ENCODE measurements around the gene EXD3.
A peak's percentile ranks its signal among the peaks of the same experiment; 100 is the strongest.

Gene EXD3

DNA sequence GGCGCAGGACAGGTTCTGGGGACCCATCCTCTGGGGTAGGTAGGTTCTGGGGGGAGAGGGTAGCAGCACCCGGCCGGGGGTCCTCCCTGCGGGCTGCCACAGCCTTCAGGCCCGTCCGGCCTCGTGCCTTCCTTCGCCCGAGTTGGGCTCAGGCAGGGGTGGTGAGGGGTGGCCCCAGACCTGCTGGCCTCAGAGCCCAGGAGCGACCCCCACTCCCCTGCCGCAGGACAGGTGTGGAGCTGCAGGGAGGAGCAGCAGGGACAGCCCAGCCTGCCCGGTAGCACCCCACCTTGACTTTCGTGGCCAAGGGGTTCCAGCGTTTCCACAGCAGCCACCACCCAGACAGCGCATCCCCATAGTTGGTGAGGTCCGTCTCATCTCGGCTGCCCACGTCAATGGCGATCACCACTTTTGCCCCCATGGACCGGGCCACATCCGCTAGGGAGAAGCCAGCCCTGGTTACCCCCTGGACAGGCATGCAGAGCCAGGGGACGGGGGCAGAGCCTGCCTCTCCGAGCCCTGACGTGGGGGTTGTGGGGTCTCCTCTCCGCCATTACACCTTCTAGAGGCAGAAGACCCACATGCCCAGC lies 39.5 kb upstream of the EXD3 start:
- H3K27ac ChIP-seq (replicated peaks) = no peak overlapping the region
- no peak overlapping the region for H3K4me3 ChIP-seq (replicated peaks; ENCODE audit: insufficient read depth, low read length)

DNA sequence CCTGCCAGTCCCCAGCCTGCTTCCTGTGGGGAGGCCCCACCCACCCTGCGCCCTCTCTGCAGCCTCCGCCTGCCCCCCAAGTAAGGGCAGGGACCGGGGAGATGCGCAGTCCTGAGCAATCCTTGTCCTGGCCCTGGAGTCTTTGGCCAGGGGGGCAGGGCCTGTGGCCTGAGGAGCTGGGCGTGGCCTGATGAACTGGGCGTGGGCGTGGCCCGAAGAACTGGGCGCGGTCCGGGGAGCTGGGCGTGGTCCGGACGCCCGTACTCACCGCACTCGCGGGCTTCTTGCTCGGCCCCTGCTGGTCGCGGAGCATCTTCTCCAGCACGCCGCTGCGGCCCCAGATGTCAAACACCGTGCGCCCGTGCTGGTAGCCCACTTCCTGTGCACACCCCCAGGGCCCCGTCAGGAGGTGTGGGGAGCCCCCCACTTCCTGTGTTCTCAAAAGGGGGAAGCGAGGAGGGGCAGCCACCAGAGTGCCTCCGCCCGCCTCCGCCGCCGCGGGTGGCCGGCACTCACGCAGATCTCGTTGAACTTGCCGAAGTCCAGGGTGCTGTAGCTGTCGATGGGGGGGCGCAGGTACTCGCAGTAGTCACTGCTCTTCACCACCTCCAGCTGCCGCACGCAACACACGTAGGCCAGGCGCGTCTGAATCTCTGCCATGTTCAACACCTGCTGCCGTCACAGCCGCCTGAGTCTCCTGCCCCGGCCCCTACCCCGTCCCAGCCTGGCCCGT lies 38.9 kb upstream of the EXD3 start:
- DNase-seq (ENCODE audit: low read depth in 1 of 2, low spot score in 1 of 2) = peak; percentile 74 to 86
- H3K27ac ChIP-seq (replicated peaks) = no peak overlapping the region
- peak; percentile 2 for TF ChIP-seq CTCF (IDR thresholded peaks at IDR 0.05; ENCODE audit: insufficient read depth, low read length)
- no peak for TF ChIP-seq REST (IDR thresholded peaks at IDR 0.05; ENCODE audit: insufficient replicate concordance, low read depth)
- TF ChIP-seq GABPA (IDR thresholded peaks at IDR 0.05; ENCODE audit: low read depth) = no peak
- no peak for TF ChIP-seq POLR2AphosphoS5 (IDR thresholded peaks at IDR 0.05; ENCODE audit: low read depth)
- TF ChIP-seq SPI1 (IDR thresholded peaks at IDR 0.05; ENCODE audit: borderline replicate concordance, low read depth) = peak; percentile 49; the same call in 1 of the 2 replicates
- H3K4me3 ChIP-seq (replicated peaks; ENCODE audit: insufficient read depth, low read length) = peak overlapping the region; percentile 27
- no peaks in the 10 kb centered on the region for H3K27me3 ChIP-seq (ENCODE audit: insufficient read depth, poor library complexity, severe bottlenecking)

More for the DNA sequence above, 39.5 kb upstream of the EXD3 start:
- DNase-seq (ENCODE audit: low read depth in 1 of 2, low spot score in 1 of 2) = no peak
- H3K27me3 ChIP-seq (ENCODE audit: insufficient read depth, poor library complexity, severe bottlenecking) = no peaks in the 10 kb centered on the region
- no peak for TF ChIP-seq GABPA (IDR thresholded peaks at IDR 0.05; ENCODE audit: low read depth)
- TF ChIP-seq CTCF (IDR thresholded peaks at IDR 0.05; ENCODE audit: insufficient read depth, low read length) = no peak
- TF ChIP-seq POLR2AphosphoS5 (IDR thresholded peaks at IDR 0.05; ENCODE audit: low read depth) = no peak
- no peak for TF ChIP-seq REST (IDR thresholded peaks at IDR 0.05; ENCODE audit: insufficient replicate concordance, low read depth)
- no peak for TF ChIP-seq SPI1 (IDR thresholded peaks at IDR 0.05; ENCODE audit: borderline replicate concordance, low read depth)

- no peak for TF ChIP-seq SPI1 (IDR thresholded peaks at IDR 0.05; ENCODE audit: borderline replicate concordance, low read depth)
- TF ChIP-seq GABPA (IDR thresholded peaks at IDR 0.05; ENCODE audit: low read depth) = no peak
- TF ChIP-seq POLR2AphosphoS5 (IDR thresholded peaks at IDR 0.05; ENCODE audit: low read depth) = no peak
- no peak for TF ChIP-seq CTCF (IDR thresholded peaks at IDR 0.05; ENCODE audit: insufficient read depth, low read length)
- no peak for TF ChIP-seq REST (IDR thresholded peaks at IDR 0.05; ENCODE audit: insufficient replicate concordance, low read depth)
- Histone ChIP-seq H3K4me3 (replicated peaks; ENCODE audit: insufficient read depth, low read length) (no peak overlapping the region), H3K27ac (replicated peaks) (no peak overlapping the region), H3K27me3 (ENCODE audit: insufficient read depth, poor library complexity, severe bottlenecking) (no peaks in the 10 kb centered on the region)
- DNase-seq (ENCODE audit: low read depth in 1 of 2, low spot score in 1 of 2) = no peak
Measured at GRCh38 chr9:137461316-137461662, 38.3 kb upstream of the EXD3 start.

All from HL-60 (cell line).